Measurements from ENCODE around the gene ERICH3.

DNA sequence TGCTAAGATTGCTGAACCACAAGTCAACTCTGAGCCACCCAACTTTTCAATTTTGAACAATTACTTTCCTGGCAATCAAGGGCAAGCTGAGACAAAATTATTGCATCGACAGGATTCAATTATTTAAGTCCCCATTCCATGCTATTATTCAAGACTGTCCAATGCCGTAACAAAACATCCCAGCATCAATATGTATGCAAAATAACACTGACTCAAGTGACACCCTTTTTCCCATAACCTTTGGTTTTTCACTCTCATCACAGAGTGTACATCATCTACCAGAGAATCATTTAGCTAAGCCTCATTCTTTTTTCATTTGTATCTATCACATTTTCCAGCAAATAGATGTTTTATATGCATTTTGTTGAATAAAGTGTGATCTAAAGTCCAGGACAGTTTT is 54.6 kb downstream of the ERICH3 start:
- TF ChIP-seq, protein P1, sequence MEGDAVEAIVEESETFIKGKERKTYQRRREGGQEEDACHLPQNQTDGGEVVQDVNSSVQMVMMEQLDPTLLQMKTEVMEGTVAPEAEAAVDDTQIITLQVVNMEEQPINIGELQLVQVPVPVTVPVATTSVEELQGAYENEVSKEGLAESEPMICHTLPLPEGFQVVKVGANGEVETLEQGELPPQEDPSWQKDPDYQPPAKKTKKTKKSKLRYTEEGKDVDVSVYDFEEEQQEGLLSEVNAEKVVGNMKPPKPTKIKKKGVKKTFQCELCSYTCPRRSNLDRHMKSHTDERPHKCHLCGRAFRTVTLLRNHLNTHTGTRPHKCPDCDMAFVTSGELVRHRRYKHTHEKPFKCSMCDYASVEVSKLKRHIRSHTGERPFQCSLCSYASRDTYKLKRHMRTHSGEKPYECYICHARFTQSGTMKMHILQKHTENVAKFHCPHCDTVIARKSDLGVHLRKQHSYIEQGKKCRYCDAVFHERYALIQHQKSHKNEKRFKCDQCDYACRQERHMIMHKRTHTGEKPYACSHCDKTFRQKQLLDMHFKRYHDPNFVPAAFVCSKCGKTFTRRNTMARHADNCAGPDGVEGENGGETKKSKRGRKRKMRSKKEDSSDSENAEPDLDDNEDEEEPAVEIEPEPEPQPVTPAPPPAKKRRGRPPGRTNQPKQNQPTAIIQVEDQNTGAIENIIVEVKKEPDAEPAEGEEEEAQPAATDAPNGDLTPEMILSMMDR (conservative IDR thresholded peaks at IDR 0.05 in 1 of 2, IDR thresholded peaks at IDR 0.05 in 1 of 2; ENCODE audit: low read depth in 1 of 2, low read length in 2 of 2), result no peak
- TF ChIP-seq EZH2 (IDR thresholded peaks at IDR 0.05; ENCODE audit: low read length, missing control alignments), result no peak
